ENCODE results near the gene USH2A. TPM values are rescaled to one million over a fixed set of nuclear protein-coding genes. Genes with fewer than 3 reads are reported as not detected.

Gene USH2A
- total RNA-seq, 2 donors from 2014 or later: 0.74 TPM; not detected in 1

- Histone ChIP-seq H3K36me3 (no peaks in the 10 kb centered on the region), H3K9me3 (no peaks in the 10 kb centered on the region), H3K27ac (no peak overlapping the region), H3K27me3 (replicated peaks; ENCODE audit: insufficient read depth) (no peaks in the 10 kb centered on the region), H3K4me1 (replicated peaks) (no peaks in the 10 kb centered on the region), H3K4me3 (no peak overlapping the region)
- TF ChIP-seq POLR2AphosphoS5 (IDR thresholded peaks at IDR 0.05): no peak
- TF ChIP-seq POLR2A (IDR thresholded peaks at IDR 0.05): no peak
- TF ChIP-seq CTCF (IDR thresholded peaks at IDR 0.05): no peak
- WGBS: 67% methylated on average over 3 of the region's 3 CpGs
- no peak for DNase-seq (ENCODE audit: low spot score)
- intact Hi-C loops (cut with DNase I): no loop called here
Observed at GRCh38 chr1:216051071-216051470, 372.2 kb downstream of the USH2A start.

GRCh38 chr1:216049741-216050430 lies 373.4 kb downstream of the USH2A start:
- intact Hi-C loops (cut with DNase I): no loop called here

GRCh38 chr1:216047811-216048572 lies 375.3 kb downstream of the USH2A start:
- no peak overlapping the region for H3K4me3 ChIP-seq
- intact Hi-C loops (cut with DNase I): no loop called here
- WGBS: 76% methylated on average over 3 of the region's 3 CpGs
- no peaks in the 10 kb centered on the region for H3K27me3 ChIP-seq (replicated peaks; ENCODE audit: insufficient read depth)
- no peaks in the 10 kb centered on the region for H3K36me3 ChIP-seq
- DNase-seq (ENCODE audit: low spot score): no peak
- no peaks in the 10 kb centered on the region for H3K4me1 ChIP-seq (replicated peaks)
- H3K27ac ChIP-seq: no peak overlapping the region
- no peaks in the 10 kb centered on the region for H3K9me3 ChIP-seq
- no peak for TF ChIP-seq CTCF (IDR thresholded peaks at IDR 0.05)

More at GRCh38 chr1:216049741-216050430, 373.4 kb downstream of the USH2A start:
- 84% methylated on average over 9 of the region's 9 CpGs for WGBS
- Histone ChIP-seq H3K4me3 (no peak overlapping the region), H3K4me1 (replicated peaks) (no peaks in the 10 kb centered on the region), H3K36me3 (no peaks in the 10 kb centered on the region), H3K9me3 (no peaks in the 10 kb centered on the region), H3K27ac (no peak overlapping the region), H3K27me3 (replicated peaks; ENCODE audit: insufficient read depth) (no peaks in the 10 kb centered on the region)
- TF ChIP-seq POLR2A (IDR thresholded peaks at IDR 0.05) (no peak), POLR2AphosphoS5 (IDR thresholded peaks at IDR 0.05) (no peak), CTCF (IDR thresholded peaks at IDR 0.05) (no peak)
- DNase-seq (ENCODE audit: low spot score): no peak

DNA sequence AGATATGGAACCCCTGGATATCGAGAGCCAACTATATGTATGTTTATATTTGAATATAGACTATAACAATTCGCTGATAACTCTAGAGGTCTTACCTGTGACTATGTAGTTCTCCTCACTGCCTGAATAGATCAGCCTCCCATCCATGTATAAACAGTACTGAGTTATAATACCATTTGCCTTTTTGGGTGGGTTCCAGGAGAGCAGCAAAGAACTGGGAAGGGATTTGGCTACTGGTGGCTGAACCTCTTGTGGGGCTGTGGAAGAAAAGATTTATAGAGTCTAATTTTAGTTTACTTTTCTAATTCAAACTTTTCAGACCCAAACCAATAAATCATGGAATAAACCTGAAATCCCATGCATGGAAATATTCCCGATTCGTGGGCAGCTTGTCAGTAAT lies 376.9 kb downstream of the USH2A start:
- H3K36me3 ChIP-seq: no peaks in the 10 kb centered on the region
- no peaks in the 10 kb centered on the region for H3K9me3 ChIP-seq
- TF ChIP-seq POLR2A (IDR thresholded peaks at IDR 0.05) (no peak), CTCF (IDR thresholded peaks at IDR 0.05) (no peak)
- 60% methylated on average over 4 of the region's 4 CpGs for WGBS
- H3K27ac ChIP-seq: no peak overlapping the region
- H3K4me3 ChIP-seq: no peak overlapping the region
- no peaks in the 10 kb centered on the region for H3K27me3 ChIP-seq (replicated peaks; ENCODE audit: insufficient read depth)
- no peak for DNase-seq (ENCODE audit: low spot score)
- intact Hi-C loops (cut with DNase I): no loop called here
- H3K4me1 ChIP-seq (replicated peaks): no peaks in the 10 kb centered on the region

DNA sequence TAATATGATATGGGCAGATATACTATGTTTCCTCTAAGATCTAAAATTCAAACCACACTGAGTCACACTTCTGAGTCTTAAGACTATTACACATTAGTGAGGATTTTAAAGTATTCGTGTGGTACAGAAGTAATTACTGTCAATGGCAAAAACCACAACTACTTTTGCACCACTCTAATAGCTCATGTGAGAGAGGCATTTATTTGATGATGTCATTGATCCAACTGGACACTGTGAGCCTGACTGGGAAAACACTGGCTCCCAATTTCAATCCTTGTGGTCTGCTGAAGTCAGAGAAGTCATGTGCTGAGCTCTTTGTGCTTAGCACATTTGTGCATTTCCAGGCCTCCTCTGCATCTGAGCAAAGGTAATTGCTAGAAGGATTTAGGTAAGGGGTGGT lies 377.8 kb downstream of the USH2A start:
- H3K4me1 ChIP-seq (replicated peaks): no peaks in the 10 kb centered on the region
- no peak for DNase-seq (ENCODE audit: low spot score)
- H3K27me3 ChIP-seq (replicated peaks; ENCODE audit: insufficient read depth): no peaks in the 10 kb centered on the region
- no peak overlapping the region for H3K4me3 ChIP-seq
- WGBS: 86% methylated on average over 1 of the region's 1 CpG
- no peak overlapping the region for H3K27ac ChIP-seq
- H3K36me3 ChIP-seq: no peaks in the 10 kb centered on the region
- TF ChIP-seq CTCF (IDR thresholded peaks at IDR 0.05) (no peak), POLR2AphosphoS5 (IDR thresholded peaks at IDR 0.05) (no peak), POLR2A (IDR thresholded peaks at IDR 0.05) (no peak)
- intact Hi-C loops (cut with DNase I): no loop called here
- H3K9me3 ChIP-seq: no peaks in the 10 kb centered on the region

Data from prostate gland (tissue), 2 donors.